Measurements from ENCODE around the gene MTHFD1L. TPM values are rescaled to one million over a fixed set of nuclear protein-coding genes. Genes with fewer than 3 reads are reported as not detected.

The MTHFD1L gene
- polyA plus RNA-seq, 1 donor, result 28.3 TPM

GRCh38 chr6:150932996-150933395 is 67.5 kb downstream of the MTHFD1L start:
- peak; percentile 80 for DNase-seq (ENCODE audit: low read depth)

- DNase-seq (ENCODE audit: low read depth), result no peak
Measured at GRCh38 chr6:150934380-150934779, 68.9 kb downstream of the MTHFD1L start.

- DNase-seq (ENCODE audit: low read depth), result no peak
Measured at GRCh38 chr6:150936021-150936555, 70.6 kb downstream of the MTHFD1L start.

GRCh38 chr6:150937132-150937906 is 71.8 kb downstream of the MTHFD1L start:
- DNase-seq (ENCODE audit: low read depth), result peak; percentile 65

GRCh38 chr6:150939399-150939798 is 73.9 kb downstream of the MTHFD1L start:
- DNase-seq (ENCODE audit: low read depth), result no peak

- DNase-seq (ENCODE audit: low read depth), result no peak
Measured at GRCh38 chr6:150940941-150941340, 75.4 kb downstream of the MTHFD1L start.

- DNase-seq (ENCODE audit: low read depth), result no peak
Measured at GRCh38 chr6:150949526-150949925, 84.0 kb downstream of the MTHFD1L start.

GRCh38 chr6:150953851-150954250 is 88.3 kb downstream of the MTHFD1L start:
- no peak for DNase-seq (ENCODE audit: low read depth)

GRCh38 chr6:150959166-150959565 is 93.7 kb downstream of the MTHFD1L start:
- DNase-seq (ENCODE audit: low read depth), result no peak

GRCh38 chr6:150962436-150962835 is 96.9 kb downstream of the MTHFD1L start:
- DNase-seq (ENCODE audit: low read depth), result no peak

GRCh38 chr6:150964765-150965164 is 99.3 kb downstream of the MTHFD1L start:
- DNase-seq (ENCODE audit: low read depth), result no peak

- no peak for DNase-seq (ENCODE audit: low read depth)
Measured at GRCh38 chr6:150966786-150967185, 101.3 kb downstream of the MTHFD1L start.

GRCh38 chr6:150967381-150967780 is 101.9 kb downstream of the MTHFD1L start:
- DNase-seq (ENCODE audit: low read depth), result no peak

GRCh38 chr6:150967910-150968309 is 102.4 kb downstream of the MTHFD1L start:
- no peak for DNase-seq (ENCODE audit: low read depth)

GRCh38 chr6:150969901-150970300 is 104.4 kb downstream of the MTHFD1L start:
- no peak for DNase-seq (ENCODE audit: low read depth)

- no peak for DNase-seq (ENCODE audit: low read depth)
Measured at GRCh38 chr6:150971219-150971618, 105.7 kb downstream of the MTHFD1L start.

GRCh38 chr6:150975136-150975535 is 109.6 kb downstream of the MTHFD1L start:
- no peak for DNase-seq (ENCODE audit: low read depth)

GRCh38 chr6:150977281-150977680 is 111.8 kb downstream of the MTHFD1L start:
- no peak for DNase-seq (ENCODE audit: low read depth)

- no peak for DNase-seq (ENCODE audit: low read depth)
Measured at GRCh38 chr6:150978624-150979023, 113.1 kb downstream of the MTHFD1L start.

GRCh38 chr6:150979826-150980350 is 114.4 kb downstream of the MTHFD1L start:
- no peak for DNase-seq (ENCODE audit: low read depth)

GRCh38 chr6:150981095-150981494 is 115.6 kb downstream of the MTHFD1L start:
- peak; percentile 67 for DNase-seq (ENCODE audit: low read depth)

- DNase-seq (ENCODE audit: low read depth), result no peak
Measured at GRCh38 chr6:150981669-150982068, 116.2 kb downstream of the MTHFD1L start.

- no peak for DNase-seq (ENCODE audit: low read depth)
Measured at GRCh38 chr6:150987371-150987828, 121.9 kb downstream of the MTHFD1L start.

Measured in forelimb muscle (tissue), 1 donor.